ENCODE measurements around the gene PEAK1.

PEAK1 gene

GRCh38 chr15:77107531-77108355, 312.2 kb downstream of the PEAK1 start (continued):
- no peak for TF ChIP-seq ZNF239 (tag by site-specific recombination; IDR thresholded peaks at IDR 0.05)
- TF ChIP-seq REST (tag by site-specific recombination; IDR thresholded peaks at IDR 0.05), result no peak
- TF ChIP-seq ZNF488 (tag by site-specific recombination; IDR thresholded peaks at IDR 0.05), result no peak
- TF ChIP-seq YY1 (tag by site-specific recombination; IDR thresholded peaks at IDR 0.05), result no peak
- peak; percentile 51; the same call in 1 of the 2 replicates for TF ChIP-seq ZBTB20 (tag by site-specific recombination; IDR thresholded peaks at IDR 0.05)
- no peak for TF ChIP-seq ZNF114 (tag by site-specific recombination; IDR thresholded peaks at IDR 0.05)
- TF ChIP-seq SP2 (tag by site-specific recombination; IDR thresholded peaks at IDR 0.05), result no peak
- peak; percentile 21; the same call in 1 of the 2 replicates for TF ChIP-seq GLIS1 (tag by site-specific recombination; IDR thresholded peaks at IDR 0.05)
- TF ChIP-seq ZNF138 (tag by site-specific recombination; IDR thresholded peaks at IDR 0.05; ENCODE audit: borderline replicate concordance), result no peak
- TF ChIP-seq, protein P1, sequence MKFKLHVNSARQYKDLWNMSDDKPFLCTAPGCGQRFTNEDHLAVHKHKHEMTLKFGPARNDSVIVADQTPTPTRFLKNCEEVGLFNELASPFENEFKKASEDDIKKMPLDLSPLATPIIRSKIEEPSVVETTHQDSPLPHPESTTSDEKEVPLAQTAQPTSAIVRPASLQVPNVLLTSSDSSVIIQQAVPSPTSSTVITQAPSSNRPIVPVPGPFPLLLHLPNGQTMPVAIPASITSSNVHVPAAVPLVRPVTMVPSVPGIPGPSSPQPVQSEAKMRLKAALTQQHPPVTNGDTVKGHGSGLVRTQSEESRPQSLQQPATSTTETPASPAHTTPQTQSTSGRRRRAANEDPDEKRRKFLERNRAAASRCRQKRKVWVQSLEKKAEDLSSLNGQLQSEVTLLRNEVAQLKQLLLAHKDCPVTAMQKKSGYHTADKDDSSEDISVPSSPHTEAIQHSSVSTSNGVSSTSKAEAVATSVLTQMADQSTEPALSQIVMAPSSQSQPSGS (tag by site-specific recombination; IDR thresholded peaks at IDR 0.05; ENCODE audit: low read depth), result no peak
- TF ChIP-seq, protein P2, sequence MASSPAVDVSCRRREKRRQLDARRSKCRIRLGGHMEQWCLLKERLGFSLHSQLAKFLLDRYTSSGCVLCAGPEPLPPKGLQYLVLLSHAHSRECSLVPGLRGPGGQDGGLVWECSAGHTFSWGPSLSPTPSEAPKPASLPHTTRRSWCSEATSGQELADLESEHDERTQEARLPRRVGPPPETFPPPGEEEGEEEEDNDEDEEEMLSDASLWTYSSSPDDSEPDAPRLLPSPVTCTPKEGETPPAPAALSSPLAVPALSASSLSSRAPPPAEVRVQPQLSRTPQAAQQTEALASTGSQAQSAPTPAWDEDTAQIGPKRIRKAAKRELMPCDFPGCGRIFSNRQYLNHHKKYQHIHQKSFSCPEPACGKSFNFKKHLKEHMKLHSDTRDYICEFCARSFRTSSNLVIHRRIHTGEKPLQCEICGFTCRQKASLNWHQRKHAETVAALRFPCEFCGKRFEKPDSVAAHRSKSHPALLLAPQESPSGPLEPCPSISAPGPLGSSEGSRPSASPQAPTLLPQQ (tag by site-specific recombination; IDR thresholded peaks at IDR 0.05), result no peak
- TF ChIP-seq, protein P3, sequence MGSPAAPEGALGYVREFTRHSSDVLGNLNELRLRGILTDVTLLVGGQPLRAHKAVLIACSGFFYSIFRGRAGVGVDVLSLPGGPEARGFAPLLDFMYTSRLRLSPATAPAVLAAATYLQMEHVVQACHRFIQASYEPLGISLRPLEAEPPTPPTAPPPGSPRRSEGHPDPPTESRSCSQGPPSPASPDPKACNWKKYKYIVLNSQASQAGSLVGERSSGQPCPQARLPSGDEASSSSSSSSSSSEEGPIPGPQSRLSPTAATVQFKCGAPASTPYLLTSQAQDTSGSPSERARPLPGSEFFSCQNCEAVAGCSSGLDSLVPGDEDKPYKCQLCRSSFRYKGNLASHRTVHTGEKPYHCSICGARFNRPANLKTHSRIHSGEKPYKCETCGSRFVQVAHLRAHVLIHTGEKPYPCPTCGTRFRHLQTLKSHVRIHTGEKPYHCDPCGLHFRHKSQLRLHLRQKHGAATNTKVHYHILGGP (tag by site-specific recombination; IDR thresholded peaks at IDR 0.05), result no peak
- no peak for TF ChIP-seq ZNF324 (tag by site-specific recombination; IDR thresholded peaks at IDR 0.05)
- no peak for TF ChIP-seq SCRT2 (tag by site-specific recombination; IDR thresholded peaks at IDR 0.05)
- no peak for TF ChIP-seq MZF1 (tag by site-specific recombination; IDR thresholded peaks at IDR 0.05; ENCODE audit: borderline replicate concordance)
- TF ChIP-seq, protein P4, sequence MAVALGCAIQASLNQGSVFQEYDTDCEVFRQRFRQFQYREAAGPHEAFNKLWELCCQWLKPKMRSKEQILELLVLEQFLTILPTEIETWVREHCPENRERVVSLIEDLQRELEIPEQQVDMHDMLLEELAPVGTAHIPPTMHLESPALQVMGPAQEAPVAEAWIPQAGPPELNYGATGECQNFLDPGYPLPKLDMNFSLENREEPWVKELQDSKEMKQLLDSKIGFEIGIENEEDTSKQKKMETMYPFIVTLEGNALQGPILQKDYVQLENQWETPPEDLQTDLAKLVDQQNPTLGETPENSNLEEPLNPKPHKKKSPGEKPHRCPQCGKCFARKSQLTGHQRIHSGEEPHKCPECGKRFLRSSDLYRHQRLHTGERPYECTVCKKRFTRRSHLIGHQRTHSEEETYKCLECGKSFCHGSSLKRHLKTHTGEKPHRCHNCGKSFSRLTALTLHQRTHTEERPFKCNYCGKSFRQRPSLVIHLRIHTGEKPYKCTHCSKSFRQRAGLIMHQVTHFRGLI (tag by site-specific recombination; IDR thresholded peaks at IDR 0.05), result no peak
- peak; percentile 69 for TF ChIP-seq ZBTB17 (tag by site-specific recombination; IDR thresholded peaks at IDR 0.05)
- TF ChIP-seq, protein P5, sequence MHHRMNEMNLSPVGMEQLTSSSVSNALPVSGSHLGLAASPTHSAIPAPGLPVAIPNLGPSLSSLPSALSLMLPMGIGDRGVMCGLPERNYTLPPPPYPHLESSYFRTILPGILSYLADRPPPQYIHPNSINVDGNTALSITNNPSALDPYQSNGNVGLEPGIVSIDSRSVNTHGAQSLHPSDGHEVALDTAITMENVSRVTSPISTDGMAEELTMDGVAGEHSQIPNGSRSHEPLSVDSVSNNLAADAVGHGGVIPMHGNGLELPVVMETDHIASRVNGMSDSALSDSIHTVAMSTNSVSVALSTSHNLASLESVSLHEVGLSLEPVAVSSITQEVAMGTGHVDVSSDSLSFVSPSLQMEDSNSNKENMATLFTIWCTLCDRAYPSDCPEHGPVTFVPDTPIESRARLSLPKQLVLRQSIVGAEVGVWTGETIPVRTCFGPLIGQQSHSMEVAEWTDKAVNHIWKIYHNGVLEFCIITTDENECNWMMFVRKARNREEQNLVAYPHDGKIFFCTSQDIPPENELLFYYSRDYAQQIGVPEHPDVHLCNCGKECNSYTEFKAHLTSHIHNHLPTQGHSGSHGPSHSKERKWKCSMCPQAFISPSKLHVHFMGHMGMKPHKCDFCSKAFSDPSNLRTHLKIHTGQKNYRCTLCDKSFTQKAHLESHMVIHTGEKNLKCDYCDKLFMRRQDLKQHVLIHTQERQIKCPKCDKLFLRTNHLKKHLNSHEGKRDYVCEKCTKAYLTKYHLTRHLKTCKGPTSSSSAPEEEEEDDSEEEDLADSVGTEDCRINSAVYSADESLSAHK (tag by site-specific recombination; IDR thresholded peaks at IDR 0.05), result no peak
- TF ChIP-seq ZNF19 (tag by site-specific recombination; IDR thresholded peaks at IDR 0.05; ENCODE audit: low read depth), result no peak
- no peak for TF ChIP-seq ZNF133 (tag by site-specific recombination; IDR thresholded peaks at IDR 0.05)
- no peak for TF ChIP-seq ZNF416 (tag by site-specific recombination; IDR thresholded peaks at IDR 0.05)
- no peak for TF ChIP-seq ZNF155 (tag by site-specific recombination; IDR thresholded peaks at IDR 0.05)
- no peak for TF ChIP-seq BCL11B (tag by site-specific recombination; IDR thresholded peaks at IDR 0.05; ENCODE audit: low read depth)
- peak; percentile 42; the same call in 1 of the 2 replicates for TF ChIP-seq ZNF600 (tag by site-specific recombination; IDR thresholded peaks at IDR 0.05)
- peak; percentile 63 for TF ChIP-seq ZNF654 (tag by site-specific recombination; IDR thresholded peaks at IDR 0.05; ENCODE audit: low read depth)
- TF ChIP-seq ZNF768 (tag by site-specific recombination; IDR thresholded peaks at IDR 0.05), result no peak
- no peak for TF ChIP-seq ZNF791 (tag by site-specific recombination; IDR thresholded peaks at IDR 0.05)

All from HEK293 (cell line).